DND-41 (cell line): ENCODE results near the gene GADL1.

ENCODE experiments used
- EZH2 ChIP-seq: IDR thresholded peaks from 3 replicates; pipeline ENCODE4 v1.6.1; 2012; ENCODE audit warnings: borderline replicate concordance, low read depth, mild to moderate bottlenecking, moderate library complexity, low read length, inconsistent platforms; ENCODE audit not compliant: severe bottlenecking
- TF ChIP-seq, protein P1 (sequence below): IDR thresholded peaks from 2 replicates; pipeline ENCODE4 v1.5.1; 2012; ENCODE audit warnings: borderline replicate concordance, low read length, moderate library complexity, mild to moderate bottlenecking; ENCODE audit not compliant: poor library complexity, severe bottlenecking; ENCODE audit errors: extremely low read depth

DNA sequence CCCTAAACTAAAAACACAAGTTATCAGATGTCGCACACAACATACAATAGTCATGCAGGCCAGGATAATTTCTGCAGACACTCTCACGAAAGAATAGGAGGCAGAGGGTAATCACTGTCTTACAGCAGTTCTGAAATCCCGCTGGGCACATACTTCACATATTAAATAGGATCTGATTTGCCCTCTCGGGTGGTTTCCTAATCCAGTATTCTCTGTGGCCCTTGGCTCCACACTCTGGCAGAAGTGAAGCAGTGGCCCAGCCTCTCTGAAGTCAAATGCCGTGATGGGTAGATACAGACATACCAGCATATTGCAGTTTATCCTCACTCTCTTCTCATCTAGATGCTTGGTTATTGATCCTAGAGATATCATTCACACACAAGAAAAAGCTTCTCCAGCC is 19.0 kb downstream of the GADL1 start:
- TF ChIP-seq, protein P1, sequence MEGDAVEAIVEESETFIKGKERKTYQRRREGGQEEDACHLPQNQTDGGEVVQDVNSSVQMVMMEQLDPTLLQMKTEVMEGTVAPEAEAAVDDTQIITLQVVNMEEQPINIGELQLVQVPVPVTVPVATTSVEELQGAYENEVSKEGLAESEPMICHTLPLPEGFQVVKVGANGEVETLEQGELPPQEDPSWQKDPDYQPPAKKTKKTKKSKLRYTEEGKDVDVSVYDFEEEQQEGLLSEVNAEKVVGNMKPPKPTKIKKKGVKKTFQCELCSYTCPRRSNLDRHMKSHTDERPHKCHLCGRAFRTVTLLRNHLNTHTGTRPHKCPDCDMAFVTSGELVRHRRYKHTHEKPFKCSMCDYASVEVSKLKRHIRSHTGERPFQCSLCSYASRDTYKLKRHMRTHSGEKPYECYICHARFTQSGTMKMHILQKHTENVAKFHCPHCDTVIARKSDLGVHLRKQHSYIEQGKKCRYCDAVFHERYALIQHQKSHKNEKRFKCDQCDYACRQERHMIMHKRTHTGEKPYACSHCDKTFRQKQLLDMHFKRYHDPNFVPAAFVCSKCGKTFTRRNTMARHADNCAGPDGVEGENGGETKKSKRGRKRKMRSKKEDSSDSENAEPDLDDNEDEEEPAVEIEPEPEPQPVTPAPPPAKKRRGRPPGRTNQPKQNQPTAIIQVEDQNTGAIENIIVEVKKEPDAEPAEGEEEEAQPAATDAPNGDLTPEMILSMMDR = no peak
- TF ChIP-seq EZH2 = no peak
